ENCODE measurements around the gene GSDME. TPM values are rescaled to one million over a fixed set of nuclear protein-coding genes. Genes with fewer than 3 reads are reported as not detected.
A peak's percentile ranks its signal among the peaks of the same experiment; 100 is the strongest.

Gene GSDME
- total and polyA plus RNA-seq, 8 donors: 8.3 to 16.6 (median 12.4) TPM

DNA sequence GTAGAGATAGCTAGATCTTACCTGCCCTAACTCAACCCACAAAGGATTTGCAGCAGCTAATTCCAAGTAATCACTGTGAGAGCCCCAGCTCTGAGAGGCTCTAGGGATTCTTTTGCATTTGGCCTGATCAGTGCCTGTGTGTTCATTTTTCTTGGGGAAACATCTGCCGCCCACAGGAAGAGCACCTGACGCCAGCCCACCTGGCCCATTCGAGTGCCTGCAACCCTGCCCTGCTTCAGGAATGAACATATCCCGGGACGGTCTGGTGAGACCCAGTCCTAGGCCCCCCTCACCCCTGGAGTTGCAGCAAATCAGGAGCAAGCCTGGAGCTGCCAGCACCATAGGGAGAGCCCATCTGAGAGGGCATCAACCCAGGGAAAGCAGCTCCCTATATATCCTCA is 38.8 kb downstream of the GSDME start:
- no peak for DNase-seq
- no peaks in the 10 kb centered on the region for H3K9me3 ChIP-seq
- TF ChIP-seq, protein P1, sequence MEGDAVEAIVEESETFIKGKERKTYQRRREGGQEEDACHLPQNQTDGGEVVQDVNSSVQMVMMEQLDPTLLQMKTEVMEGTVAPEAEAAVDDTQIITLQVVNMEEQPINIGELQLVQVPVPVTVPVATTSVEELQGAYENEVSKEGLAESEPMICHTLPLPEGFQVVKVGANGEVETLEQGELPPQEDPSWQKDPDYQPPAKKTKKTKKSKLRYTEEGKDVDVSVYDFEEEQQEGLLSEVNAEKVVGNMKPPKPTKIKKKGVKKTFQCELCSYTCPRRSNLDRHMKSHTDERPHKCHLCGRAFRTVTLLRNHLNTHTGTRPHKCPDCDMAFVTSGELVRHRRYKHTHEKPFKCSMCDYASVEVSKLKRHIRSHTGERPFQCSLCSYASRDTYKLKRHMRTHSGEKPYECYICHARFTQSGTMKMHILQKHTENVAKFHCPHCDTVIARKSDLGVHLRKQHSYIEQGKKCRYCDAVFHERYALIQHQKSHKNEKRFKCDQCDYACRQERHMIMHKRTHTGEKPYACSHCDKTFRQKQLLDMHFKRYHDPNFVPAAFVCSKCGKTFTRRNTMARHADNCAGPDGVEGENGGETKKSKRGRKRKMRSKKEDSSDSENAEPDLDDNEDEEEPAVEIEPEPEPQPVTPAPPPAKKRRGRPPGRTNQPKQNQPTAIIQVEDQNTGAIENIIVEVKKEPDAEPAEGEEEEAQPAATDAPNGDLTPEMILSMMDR (IDR thresholded peaks at IDR 0.05): no peak
- no peak overlapping the region for H3K27ac ChIP-seq
- H3K36me3 ChIP-seq: no peaks in the 10 kb centered on the region
- H3K27me3 ChIP-seq: no peaks in the 10 kb centered on the region
- intact Hi-C loops (cut with DNase I): no loop called here
- no peak for ATAC-seq
- H3K4me1 ChIP-seq: no peaks in the 10 kb centered on the region
- no peak overlapping the region for H3K4me3 ChIP-seq

DNA sequence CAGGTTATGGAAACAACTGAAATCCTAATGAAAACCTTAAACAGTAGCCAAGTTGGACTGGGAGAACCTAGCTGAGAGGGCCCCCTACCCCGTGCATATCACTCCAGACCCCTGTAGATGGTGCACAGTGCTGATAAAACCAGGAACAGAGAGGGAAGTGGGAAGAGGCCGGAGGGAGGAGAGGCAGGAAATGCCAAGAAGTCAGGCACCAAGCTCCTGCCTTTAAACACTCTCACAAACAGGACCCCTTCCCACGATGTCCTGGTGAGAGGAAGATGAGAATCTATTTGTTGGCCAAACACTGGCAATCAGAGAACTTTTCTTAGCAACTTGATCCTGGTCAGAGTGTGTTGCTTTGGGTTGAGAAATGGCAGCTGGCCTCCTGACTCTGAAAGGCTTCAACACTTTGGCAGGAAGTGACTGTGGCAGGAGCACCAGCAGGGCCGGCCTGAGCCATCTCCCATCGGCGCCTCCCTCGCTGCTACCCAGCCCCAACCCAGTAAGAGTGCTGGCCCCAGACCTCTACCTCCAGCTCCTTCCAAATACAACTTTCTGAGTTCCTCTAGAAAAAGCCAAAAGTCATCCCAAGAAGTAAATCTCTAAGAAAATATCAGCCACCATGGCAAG is 39.5 kb downstream of the GSDME start:
- Histone ChIP-seq H3K4me3 (no peak overlapping the region), H3K4me1 (no peaks in the 10 kb centered on the region), H3K36me3 (no peaks in the 10 kb centered on the region), H3K27me3 (no peaks in the 10 kb centered on the region), H3K27ac (no peak overlapping the region), H3K9me3 (no peaks in the 10 kb centered on the region)
- TF ChIP-seq, protein P1 (IDR thresholded peaks at IDR 0.05): no peak
- ATAC-seq (no peak), DNase-seq (peak in 1 of 4 donors; percentile 37)
- intact Hi-C loops (cut with DNase I): no loop called here

DNA sequence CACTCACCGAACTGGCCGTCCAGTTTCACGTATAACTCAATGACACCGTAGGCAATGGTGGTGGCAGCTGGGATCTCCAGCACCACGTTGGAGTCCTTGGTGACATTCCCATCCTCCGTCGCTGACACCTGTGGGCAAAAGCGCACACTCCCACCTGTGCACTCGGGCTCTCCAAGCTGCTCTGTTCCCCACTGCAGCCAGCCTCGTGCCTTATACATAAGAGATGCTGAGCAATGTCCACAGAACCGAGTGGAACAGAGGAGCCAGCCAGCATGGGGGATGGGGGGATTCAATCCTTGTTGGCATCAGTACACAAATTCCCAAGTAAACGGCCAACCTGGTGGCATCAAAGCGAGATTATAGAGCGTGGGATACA is 40.0 kb downstream of the GSDME start:
- intact Hi-C loops (cut with DNase I): no loop called here
- no peaks in the 10 kb centered on the region for H3K36me3 ChIP-seq
- no peak for ATAC-seq
- H3K4me1 ChIP-seq: no peaks in the 10 kb centered on the region
- no peak overlapping the region for H3K27ac ChIP-seq
- peak in 1 of 4 donors; percentile 51 for DNase-seq
- no peaks in the 10 kb centered on the region for H3K27me3 ChIP-seq
- no peak overlapping the region for H3K4me3 ChIP-seq
- TF ChIP-seq, protein P1 (IDR thresholded peaks at IDR 0.05): no peak
- H3K9me3 ChIP-seq: no peaks in the 10 kb centered on the region

DNA sequence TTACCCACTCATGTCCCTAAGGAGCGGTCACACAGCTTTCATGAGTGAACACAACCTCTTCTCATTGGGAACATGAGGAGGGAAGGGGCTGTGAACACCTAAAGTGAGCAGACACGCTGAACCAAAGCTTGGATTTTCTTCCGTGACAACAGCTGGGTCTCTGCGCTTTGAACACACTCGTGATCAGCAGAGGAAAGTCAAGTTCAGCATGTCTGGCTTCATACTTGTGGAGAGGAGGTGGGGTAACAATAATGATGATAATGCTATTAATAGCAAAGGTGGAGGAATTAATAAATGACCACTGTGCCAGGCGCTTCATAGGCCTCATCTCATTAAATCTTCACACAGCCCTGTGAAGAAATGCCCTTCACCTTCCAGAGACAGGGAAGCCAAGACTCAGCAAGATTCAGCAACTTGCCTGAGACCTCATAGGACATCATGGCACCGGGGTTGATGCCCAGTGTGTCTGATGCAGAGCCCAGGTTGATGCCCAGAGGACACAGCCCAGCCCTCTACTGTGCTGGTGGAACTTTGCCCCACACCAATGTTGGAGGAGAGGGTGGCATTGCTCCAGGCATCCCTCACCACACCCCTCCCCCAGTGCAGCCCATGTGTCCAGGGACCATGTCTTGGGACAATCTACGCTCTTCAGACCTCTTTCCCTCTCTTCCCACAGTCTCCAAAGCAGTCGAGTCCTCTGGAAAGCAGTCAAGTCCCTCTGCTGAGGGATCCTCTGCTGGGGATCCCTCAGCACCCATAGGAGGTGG is 40.6 kb downstream of the GSDME start:
- H3K27ac ChIP-seq: no peak overlapping the region
- no peaks in the 10 kb centered on the region for H3K36me3 ChIP-seq
- intact Hi-C loops (cut with DNase I): no loop called here
- TF ChIP-seq, protein P1 (IDR thresholded peaks at IDR 0.05): no peak
- no peaks in the 10 kb centered on the region for H3K4me1 ChIP-seq
- no peak overlapping the region for H3K4me3 ChIP-seq
- ATAC-seq (no peak), DNase-seq (no peak)
- no peaks in the 10 kb centered on the region for H3K9me3 ChIP-seq
- no peaks in the 10 kb centered on the region for H3K27me3 ChIP-seq

DNA sequence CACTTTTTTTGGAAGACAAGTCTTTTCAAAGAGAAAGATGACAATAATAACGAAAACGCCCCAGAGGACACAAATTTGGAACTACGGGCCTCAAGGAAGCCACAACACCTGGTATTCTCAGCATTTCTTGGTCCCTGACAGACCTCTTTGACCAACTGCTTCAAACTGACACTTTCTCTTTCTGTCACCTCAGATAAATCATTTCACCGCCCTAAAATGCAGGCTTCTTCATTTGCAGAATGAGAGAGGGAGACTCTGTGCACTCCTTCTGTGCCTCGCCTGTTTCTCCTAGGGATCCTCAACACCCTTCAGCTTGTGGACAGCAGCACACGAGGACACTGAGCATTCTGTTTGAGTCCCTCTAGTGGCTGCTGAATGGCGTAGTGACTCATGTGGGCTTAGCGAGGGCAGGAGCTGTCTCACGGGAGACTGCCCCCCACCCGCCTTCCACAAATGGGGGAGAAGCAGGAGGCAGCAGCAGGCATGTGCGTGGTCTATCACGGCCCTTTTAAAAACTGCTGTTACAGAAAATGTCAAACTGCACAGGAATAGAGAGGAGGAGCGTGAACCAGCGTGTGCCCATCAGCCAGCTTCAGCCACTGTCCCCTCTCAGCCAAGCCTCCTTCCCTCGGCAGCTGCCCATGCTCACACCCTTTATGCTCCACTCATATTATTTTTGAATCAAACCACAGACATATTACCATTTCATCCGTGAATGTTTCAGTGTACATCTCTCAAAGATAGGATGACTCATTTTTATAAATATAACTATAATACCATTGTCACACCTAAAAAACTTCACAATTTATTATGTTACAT is 41.4 kb downstream of the GSDME start:
- DNase-seq (peak in 1 of 4 donors; percentile 39), ATAC-seq (peak; percentile 66)
- Histone ChIP-seq H3K27me3 (no peaks in the 10 kb centered on the region), H3K4me3 (no peak overlapping the region), H3K9me3 (no peaks in the 10 kb centered on the region), H3K36me3 (no peaks in the 10 kb centered on the region), H3K27ac (no peak overlapping the region), H3K4me1 (no peaks in the 10 kb centered on the region)
- TF ChIP-seq, protein P1 (IDR thresholded peaks at IDR 0.05): peak in 1 of 2 donors; percentile 10
- intact Hi-C loops (cut with DNase I): no loop called here

All from left lung (tissue), 10 donors.